Skin of body (tissue), 2 donors: ENCODE results near the gene ARHGAP6. TPM values are rescaled to one million over a fixed set of nuclear protein-coding genes. Genes with fewer than 3 reads are reported as not detected.

Experiments used
- DNase-seq: peaks from one replicate; lab custom pipeline; 2025; lab: John Stamatoyannopoulos, UW
- total RNA-seq: library from RNA; depleted of rRNA; stranded (reverse); fragments of >200 nt; gene quantifications from one replicate; pipeline ENCODE4 v1.2.3, GENCODE V29; 2014

ARHGAP6 gene
- total RNA-seq, 1 donor from 2014 or later, result 4.8 TPM

DNA sequence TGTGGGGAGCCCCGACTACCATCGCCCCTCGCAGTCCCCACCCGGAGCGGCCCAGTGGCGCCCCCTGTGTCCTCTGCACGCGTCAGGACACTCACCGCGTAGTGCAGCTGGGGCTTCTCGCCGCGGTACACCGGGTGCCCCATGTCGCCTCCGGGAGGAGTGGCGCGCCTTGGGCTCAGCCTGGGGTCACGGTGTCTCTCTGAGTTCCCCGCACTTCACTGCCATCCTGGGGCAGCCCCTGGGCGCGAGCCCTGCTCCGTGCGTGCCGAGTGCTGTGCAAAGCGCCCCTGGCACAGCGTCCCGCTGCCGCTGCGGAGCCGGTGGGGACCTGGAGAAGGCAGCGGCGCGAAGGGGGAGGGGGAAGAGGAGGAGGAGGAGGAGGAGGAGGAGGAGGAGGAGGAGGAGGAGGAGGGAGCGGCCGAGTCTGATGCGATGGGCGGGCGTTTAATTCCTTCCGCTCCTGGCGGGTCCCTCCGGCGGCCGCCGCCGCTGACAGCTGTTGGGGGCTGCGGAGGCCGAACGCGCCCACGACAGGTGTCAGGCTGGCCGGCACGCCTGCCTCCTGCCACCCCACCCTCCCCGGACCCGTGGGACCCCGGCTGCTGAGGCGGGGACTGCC lies 238.2 kb downstream of the ARHGAP6 start:
- no peak for DNase-seq

DNA sequence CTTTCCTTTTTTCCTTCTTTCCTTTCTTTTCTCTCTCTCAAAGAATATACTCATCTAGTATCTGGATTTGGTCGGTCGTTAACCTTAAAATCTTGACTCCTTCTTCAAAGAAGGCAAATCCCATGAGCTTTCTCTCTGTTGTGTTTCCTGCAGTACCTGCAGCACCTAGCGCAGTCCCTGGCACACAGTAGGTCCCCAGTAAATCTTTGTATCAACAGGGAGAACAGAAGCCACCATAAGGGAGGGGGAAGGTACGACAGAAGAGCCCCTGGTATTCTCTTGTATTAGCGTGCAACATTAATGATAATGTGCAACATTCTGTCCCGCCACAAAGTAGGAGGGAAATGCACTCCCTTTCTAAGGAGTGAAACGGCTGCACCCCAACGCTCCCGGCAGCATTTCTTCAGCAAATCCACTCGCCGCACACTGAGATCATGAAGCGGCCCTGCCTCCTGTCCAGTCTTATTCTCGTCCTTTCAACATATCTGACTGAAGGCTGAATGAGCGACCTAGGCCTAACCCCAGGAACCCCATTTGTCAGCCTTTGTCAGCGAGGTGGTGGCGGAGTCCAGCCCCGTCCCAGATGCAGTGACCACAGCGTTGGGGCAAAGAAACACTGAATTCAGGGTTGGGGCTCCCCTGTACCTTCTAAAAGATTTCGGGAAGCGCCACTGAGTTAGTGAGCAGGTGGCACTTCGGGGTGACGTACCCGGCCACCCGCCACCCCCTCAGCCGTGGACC lies 238.8 kb downstream of the ARHGAP6 start:
- no peak for DNase-seq

DNA sequence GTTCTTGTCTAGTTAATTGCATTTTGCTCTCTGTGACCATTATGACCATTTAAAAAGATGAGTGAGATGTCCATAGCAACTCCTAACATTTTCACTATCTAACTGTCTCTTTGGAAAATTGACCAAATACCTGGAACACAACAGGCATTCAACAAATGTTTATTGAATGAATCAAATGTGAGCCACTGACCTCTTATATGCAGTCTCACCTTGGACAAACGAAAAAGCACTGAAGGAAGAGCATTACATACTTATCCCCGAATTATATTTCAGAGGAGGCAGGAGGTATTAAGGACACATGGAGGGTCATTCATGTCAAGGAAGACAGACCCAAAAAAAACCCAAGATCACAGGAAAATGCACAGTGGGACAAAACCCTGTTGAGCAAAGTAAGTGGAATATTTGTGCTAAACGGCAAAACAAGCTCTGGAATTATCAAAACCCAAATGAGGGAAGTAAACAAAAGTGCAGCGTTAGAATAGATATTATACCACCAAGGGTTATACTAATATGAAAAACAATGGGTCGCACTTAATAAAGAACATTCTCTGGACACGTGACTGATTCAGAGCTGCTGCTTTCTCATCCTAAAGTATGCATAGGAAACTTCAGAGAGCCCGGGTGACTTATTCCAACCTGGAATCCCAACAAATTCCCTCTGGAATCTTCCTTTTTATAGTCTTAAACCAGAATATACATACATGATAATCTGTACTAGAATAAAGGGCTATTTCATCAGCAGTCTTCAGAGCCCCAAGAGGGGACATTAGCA lies 240.6 kb downstream of the ARHGAP6 start:
- no peak for DNase-seq

DNA sequence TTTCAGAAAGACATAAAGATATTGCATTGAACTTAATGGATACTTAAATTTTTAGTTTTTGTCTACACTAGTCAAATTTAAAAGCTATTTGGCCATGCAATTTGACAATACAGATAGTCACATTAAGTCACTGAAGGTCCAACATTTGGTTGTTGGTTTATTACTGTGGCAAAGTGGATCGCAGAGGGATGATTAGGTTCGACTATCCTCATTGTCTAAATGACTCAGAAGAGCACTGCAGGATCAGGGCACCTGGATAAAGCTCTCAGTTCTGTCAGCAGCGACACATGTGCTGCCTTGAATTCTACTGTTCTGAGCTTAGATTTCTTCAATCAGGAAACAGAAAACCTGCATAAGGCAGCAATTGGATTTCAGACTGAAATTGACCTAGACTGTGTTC lies 241.8 kb downstream of the ARHGAP6 start:
- DNase-seq, result no peak

DNA sequence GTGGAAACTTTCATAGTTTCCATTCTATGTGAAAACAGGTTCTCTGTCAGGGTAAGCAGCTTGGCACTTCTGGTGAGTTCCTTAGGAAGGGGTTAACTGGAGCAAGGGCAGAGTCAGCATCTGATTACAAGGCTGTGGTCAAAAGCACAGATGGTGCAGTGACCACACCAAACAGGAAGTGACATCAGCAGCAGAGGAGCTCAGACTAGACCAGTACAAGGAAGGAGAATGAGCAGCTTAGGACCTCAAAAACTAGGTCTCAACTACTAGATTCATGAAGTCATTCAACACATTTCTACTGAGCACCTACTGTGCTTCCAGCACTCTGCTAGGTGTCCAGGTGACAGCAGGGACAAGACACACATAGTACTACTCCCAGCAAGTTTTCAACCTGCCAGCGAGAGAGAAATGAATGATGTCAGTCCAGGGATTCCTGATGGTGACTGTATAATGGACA lies 242.3 kb downstream of the ARHGAP6 start:
- DNase-seq, result no peak

DNA sequence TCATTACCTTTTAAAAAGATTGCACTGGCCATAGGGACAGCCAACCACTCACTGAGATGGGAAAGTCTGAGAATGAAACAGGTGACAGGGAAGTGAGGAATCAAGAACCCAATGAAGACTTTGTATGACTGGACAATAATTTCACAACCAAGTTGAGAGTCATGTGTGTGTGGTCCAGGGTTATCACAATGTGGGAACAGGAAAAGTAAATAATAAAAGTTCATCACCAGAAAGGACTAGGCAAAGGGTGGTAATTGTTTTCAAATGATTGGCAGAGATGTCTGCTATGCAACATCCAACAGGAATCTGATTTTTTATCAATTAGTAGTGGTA lies 243.2 kb downstream of the ARHGAP6 start:
- no peak for DNase-seq

DNA sequence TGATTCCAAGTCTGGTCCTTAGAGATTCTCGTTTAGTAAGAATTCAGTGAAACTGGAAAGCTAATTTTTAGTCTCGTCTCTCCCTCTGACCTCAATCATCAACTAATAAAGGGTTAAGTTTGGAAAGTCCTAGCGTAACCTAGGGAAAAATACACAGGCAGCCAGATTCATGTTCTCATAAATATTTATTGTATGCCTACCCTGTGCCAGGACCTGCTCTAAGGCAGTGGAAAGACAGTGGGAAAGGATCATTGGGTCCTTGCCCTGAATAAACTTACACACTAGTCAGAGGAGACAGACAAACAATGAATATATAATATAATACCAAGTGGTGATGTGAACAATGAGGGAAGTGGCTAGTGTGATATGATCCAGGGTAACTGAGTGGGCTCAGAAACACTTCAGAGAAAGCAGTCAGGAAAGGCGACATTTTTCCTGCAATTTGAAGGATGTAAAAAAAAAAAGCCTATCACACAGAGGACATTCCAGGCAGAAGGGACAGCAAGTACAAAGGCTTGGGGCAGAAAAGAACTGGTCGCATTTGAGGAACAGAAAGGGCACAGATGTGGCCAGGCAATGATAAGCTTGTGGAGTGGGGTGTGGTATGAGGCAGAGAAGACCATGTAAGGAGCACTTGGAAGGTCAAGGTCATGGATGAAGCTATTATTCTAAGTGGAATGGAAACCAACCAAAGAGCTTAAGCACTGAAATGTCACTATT lies 243.8 kb downstream of the ARHGAP6 start:
- DNase-seq, result no peak

DNA sequence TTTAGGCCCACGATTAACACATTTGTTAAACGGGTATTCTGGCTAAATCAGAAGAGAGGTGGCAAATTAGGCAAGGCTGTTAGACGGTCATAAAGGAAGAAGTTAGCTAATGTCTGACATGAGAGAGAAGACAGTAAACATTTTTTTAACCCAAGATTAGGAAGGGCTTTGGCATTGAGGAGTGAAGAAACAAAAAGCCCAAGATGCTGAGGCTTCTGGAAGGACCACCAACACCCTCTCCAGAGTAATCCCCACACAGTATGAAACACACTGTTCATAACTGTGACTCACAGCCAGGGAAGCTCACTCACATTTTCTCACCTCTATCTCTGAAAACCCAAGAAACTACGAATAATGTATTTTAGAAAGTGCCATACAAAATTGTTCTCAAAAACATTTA lies 244.9 kb downstream of the ARHGAP6 start:
- no peak for DNase-seq

DNA sequence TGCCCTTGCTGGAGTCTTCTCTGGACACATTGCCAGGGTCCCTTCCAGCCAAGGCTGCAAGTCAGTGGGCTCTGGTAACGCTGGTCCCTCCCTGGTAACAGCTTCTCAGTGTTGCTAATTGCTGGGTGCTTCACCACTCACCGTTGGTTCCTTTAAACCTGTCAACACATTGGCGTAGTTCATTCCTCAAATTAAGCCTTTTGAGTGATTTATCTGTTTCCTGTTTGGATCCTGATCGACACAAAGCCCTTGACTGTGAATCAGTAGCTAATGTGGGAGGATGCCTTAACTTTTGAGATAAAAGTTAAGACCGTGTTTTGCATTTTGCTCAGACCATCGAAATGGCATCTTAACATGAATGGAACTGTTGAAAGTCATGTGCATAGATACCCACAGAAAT lies 246.6 kb downstream of the ARHGAP6 start:
- DNase-seq, result no peak

DNA sequence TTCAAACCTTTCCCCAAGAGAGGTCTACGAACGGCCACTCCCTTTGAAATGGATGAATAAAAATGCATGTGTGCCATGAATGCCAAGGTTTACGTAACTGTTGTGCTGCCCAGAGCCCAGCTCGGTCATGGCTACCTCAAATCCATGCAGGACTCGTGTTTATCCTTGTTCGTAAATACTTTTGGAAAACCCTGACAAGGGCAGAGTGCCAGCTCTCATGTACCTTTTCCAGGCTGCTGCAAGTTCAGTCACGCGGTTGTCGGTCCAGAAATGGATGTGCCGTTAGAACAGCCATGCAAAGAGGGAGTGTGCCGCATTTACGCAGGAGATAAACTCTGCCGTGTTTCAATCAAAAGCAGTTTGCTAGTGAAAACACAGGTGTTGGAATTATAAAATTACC lies 249.1 kb downstream of the ARHGAP6 start:
- no peak for DNase-seq

DNA sequence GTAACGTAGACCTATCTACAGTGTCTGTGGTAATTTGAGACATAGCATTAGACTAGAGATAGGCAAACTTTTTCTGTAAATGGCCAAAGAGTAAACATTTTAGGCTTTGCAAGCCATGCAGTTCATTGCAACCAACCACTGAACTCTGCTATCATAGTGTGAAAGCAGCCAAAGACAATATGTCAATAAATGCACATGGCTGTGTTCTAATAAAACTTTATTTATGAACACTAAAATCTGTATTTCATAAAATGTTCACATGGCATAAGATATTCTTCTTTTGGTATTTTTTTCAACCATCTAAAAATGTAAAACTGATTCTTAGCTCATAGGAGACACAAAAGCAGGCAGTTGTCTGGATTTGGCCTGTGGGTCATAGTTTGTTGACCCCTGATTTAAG lies 251.6 kb downstream of the ARHGAP6 start:
- no peak for DNase-seq

DNA sequence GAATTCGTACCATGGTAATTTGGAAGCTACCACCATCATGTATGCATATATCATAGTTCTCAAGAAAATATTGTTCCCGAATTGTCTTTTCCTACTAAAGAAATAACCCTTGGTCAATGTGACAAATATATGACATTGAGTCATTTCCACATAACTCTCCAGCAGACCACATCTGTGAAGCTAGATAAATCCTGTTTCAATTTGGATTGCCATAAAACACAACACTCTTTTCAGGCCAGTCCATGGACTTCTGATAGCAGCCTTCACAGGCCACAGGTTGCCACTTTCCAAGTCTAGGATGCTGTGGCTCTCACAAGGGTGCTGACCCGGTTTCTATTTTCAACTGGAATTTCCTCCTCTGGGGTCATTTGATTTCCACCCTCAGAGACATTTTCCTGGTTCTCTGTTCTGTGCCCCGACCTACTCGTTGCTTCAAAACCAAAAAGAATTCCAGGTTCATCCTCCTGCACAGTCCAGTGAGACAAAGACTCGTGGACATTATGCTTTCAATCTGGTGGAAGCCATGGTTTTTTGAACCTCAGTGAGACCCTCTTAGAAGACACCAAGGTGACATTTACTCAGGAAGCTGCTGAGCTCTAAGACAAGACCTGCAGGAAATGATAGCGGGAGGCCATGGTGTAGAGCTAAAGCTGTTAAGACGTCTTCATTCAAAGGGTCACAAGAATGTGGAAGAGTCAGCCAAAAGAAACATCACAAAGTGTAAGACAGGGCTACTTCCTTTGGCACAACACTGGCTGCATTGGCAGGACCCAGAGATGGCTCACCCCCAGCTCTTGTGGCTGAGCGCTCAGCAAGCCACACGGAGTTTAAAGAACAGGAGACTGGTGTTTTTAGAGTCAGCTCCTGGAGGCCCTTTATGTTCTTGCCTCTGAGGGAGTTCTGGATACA lies 252.8 kb downstream of the ARHGAP6 start:
- DNase-seq, result no peak

DNA sequence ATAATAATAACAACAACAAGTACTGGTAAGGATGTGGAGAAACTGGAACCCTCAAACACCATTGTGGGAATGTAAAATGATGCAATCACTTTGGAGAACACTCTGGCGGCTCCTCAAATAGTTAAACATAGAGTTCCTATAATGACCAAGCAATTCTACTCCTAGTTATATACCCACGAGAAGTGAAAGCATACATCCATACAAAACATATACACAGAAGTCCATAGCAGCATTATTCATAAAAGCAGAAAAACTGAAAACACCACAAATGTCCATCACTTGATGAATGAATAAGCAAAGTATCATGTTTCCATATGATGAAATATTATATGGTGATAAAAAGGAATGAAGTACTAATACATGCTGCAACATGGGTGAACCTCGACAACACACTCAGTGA lies 255.8 kb downstream of the ARHGAP6 start:
- no peak for DNase-seq

DNA sequence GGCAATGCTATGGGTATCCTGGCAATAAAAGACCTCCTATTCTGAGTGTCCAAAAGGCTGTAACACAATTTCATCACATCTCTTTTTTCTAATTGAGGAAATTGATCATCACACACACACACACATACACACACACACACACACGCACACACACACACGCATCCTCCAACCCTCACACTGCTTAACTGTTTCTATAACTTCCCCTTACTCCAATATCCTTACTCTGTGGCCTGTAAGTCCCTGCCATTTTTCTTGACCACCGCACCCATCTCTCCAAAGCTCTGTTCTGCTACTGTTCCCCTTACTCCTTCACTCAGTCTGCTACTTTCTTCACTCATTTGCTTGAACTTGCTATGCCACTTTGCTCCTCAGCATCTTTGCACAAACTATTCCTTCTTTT lies 256.9 kb downstream of the ARHGAP6 start:
- DNase-seq, result no peak

DNA sequence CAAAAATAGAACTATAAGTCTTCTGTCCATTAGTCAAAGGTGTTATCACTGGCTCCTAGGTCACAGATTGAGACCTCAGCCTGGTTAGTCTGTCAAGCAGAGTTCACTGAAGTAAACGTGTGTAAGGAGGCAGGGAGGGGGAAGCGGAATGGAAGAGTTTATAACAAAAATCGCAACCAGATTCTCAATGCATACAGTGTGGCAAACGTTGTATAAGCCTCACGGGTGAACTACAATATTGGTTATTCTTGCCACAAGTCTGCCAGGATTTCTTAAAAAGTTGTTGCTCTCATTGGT lies 257.7 kb downstream of the ARHGAP6 start:
- no peak for DNase-seq

DNA sequence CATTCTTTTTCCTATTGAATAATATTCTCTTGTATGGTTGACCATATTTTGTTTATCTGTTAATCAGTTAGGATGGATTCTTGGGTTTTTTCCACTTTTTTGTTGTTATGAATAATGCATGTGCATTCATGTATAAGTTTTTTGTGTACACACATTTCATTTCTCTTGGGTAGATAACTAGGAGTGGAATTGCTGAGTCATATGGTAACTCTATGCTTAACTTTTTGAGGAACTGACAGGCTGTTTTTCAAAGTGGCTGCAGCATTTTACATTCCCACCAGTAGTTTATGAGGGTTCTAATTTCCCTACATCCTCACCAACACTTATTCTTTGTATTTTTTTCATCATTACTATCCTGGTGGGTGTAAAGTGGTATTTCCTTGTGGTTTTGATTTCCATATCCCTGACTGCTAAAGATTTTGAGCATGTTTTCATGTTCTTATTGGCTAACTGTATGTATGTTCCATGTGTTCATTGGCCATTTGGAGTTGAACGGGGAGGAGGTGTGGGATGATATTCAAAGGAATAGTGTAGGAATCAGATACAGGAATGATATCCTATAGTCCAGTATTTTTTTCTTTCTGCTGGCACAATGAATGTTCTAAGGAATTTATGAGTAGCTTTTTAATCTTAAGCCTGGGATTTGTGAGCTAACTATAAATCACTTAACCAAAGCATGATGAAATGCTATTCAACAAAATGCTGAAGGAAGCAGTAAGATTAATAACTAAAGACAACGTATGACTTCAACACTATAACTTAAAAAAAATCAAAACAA lies 258.2 kb downstream of the ARHGAP6 start:
- DNase-seq, result no peak

DNA sequence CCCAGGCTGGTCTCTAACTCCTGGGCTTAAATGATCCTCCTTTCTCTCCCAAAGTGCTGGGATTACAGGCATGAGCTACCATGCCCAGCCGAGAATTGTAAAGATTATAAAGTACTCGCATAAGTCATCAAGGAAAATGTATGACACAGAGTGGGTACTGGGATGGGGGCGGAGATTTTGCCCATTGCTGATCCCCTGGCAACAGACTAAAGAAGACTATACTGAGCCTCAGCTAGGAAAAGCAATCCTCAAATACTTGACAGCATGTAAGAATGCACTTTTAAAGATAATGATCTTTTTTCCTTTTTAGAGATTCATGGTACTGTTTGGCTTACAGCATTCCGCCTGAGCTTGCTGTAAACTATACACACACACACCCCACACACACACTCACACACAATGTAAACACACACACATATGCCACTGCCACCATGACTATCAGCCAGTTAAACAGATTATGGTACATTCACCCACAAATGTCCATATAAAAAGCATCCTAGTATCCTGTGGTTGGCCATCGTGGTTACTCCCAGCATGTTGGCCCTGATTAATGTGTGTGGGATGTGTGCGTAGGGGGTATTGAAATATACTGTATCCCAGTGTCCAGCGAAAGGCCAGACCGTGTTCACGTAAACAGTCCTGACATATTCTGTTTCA lies 259.5 kb downstream of the ARHGAP6 start:
- DNase-seq, result no peak

DNA sequence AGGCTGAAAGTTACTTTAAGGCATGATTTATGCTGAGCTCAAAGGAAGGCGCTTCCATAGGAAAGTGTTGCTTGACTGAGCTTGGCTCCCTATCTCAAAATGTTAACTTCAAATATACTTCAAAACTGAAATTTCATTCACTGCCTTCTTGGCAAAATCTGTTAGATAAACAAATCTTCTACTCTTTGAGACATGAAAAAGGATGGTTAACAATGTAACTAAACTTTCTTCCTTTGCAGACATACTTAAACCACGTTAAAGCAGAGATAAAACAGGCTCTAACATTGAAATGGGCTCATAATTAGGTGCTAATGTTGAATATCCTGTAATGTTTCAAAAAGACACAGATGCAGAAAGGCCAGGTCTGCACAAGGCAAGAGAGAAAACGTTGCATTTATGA lies 262.1 kb downstream of the ARHGAP6 start:
- DNase-seq, result no peak

DNA sequence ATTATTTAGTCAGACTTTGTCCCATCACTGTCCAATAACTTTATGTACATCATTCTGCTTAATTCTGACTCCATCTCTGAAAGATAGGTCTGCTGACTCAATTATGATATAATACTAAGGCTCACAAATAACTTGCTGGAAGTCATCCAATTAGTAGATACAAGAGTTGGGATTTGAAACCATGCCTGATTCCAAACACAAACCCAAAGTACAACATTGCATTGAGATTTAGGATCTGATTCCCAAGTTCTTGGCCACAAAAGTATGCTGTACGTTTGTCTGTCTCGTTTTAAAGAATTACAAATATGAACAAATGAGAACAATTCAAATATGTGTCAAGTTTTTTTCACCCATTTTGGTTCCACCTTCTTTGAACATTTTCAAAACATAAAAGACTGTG lies 263.8 kb downstream of the ARHGAP6 start:
- no peak for DNase-seq
